IMR-90 (cell line): Measurements from ENCODE around the gene RBFOX2. TPM values are rescaled to one million over a fixed set of nuclear protein-coding genes. Genes with fewer than 3 reads are reported as not detected.

Experiments used
- ATAC-seq: fragments of 200-7000 bp; cut with Tn5 transposase; 2 replicates; pipeline ENCODE4 v1.9.1; 2020; ENCODE audit warnings: low read depth, mild to moderate bottlenecking, moderate library complexity
- BruUV-seq: library from RNA; stranded (reverse); fragments of 400-500 nt; replicated peaks from 2 replicates; lab custom pipeline; 2021; lab: Mats Ljungman, UMichigan
- CTCF ChIA-PET: fragments of 300-600 bp; formaldehyde crosslinking; extraction: SDS; loops from one replicate; lab custom pipeline; 2021; ENCODE audit warnings: antibody characterized with exemption; lab: Yijun Ruan, JAX
- POLR2A ChIA-PET: fragments of 300-600 bp; sonication (Branson Sonifier 250); formaldehyde crosslinking; loops from one replicate; lab custom pipeline; 2022; ENCODE audit warnings: antibody characterized with exemption; ENCODE audit not compliant: unreplicated experiment; lab: Charles Lee
- DNase-seq: peaks from one replicate; pipeline ENCODE4 v3.0.0; 2013
- H2AFZ ChIP-seq: replicated peaks from 2 replicates; pipeline ENCODE3; 2013; ENCODE audit warnings: low read length, mild to moderate bottlenecking; ENCODE audit not compliant: poor library complexity
- H2AK5ac ChIP-seq: 2 replicates; pipeline ENCODE4 v1.6.1; 2013; ENCODE audit warnings: low read depth, low read length, inconsistent platforms
- H2AK9ac ChIP-seq: replicated peaks from 2 replicates; pipeline ENCODE3; 2013; ENCODE audit warnings: mild to moderate bottlenecking, low read depth, low read length, moderate library complexity; ENCODE audit not compliant: poor library complexity
- H2BK120ac ChIP-seq: 2 replicates; pipeline ENCODE4 v1.6.1; 2013; ENCODE audit warnings: low read depth, low read length, inconsistent platforms
- H2BK15ac ChIP-seq: 3 replicates; pipeline ENCODE4 v1.6.1; 2013; ENCODE audit warnings: low read depth, low read length, inconsistent platforms
- H2BK20ac ChIP-seq: 2 replicates; pipeline ENCODE4 v1.6.1; 2013; ENCODE audit warnings: low read depth, mild to moderate bottlenecking, inconsistent platforms, low read length, moderate library complexity
- H2BK5ac ChIP-seq: 2 replicates; pipeline ENCODE4 v1.6.1; 2013; ENCODE audit warnings: mild to moderate bottlenecking, low read depth, low read length, inconsistent platforms; ENCODE audit not compliant: poor library complexity, severe bottlenecking
- H3K14ac ChIP-seq: replicated peaks from 2 replicates; pipeline ENCODE4 v1.6.1; 2013; ENCODE audit warnings: low read depth, low read length, inconsistent platforms
- H3K18ac ChIP-seq: 2 replicates; pipeline ENCODE4 v1.6.1; 2013; ENCODE audit warnings: low read depth, low read length, control low read depth
- H3K23ac ChIP-seq: 2 replicates; pipeline ENCODE4 v1.6.1; 2013; ENCODE audit warnings: low read depth, low read length, inconsistent platforms
- H3K27ac ChIP-seq: 2 replicates; pipeline ENCODE4 v1.5.1; 2013; ENCODE audit warnings: mild to moderate bottlenecking, control low read depth, low read length; ENCODE audit not compliant: insufficient read depth
- H3K27me3 ChIP-seq: 2 replicates; pipeline ENCODE4 v1.6.1; 2013; ENCODE audit warnings: low read length; ENCODE audit not compliant: control insufficient read depth, insufficient read depth
- H3K36me3 ChIP-seq: 2 replicates; pipeline ENCODE4 v1.6.1; 2013; ENCODE audit warnings: low read length, mixed read lengths; ENCODE audit not compliant: control insufficient read depth, insufficient read depth
- H3K4ac ChIP-seq: 2 replicates; pipeline ENCODE4 v1.6.1; 2013; ENCODE audit warnings: low read depth, low read length, inconsistent platforms
- H3K4me1 ChIP-seq: 2 replicates; pipeline ENCODE4 v1.6.1; 2013; ENCODE audit warnings: low read length, mixed read lengths; ENCODE audit not compliant: control insufficient read depth, insufficient read depth
- H3K4me2 ChIP-seq: 2 replicates; pipeline ENCODE4 v1.6.1; 2013; ENCODE audit warnings: low read depth, mild to moderate bottlenecking, control low read depth, low read length, moderate library complexity
- H3K4me3 ChIP-seq: 2 replicates; pipeline ENCODE4 v1.5.1; 2013; ENCODE audit warnings: low read depth, mild to moderate bottlenecking, control low read depth, low read length, moderate library complexity; ENCODE audit not compliant: insufficient read depth
- H3K56ac ChIP-seq: 2 replicates; pipeline ENCODE4 v1.6.1; 2013; ENCODE audit warnings: low read length, inconsistent platforms; ENCODE audit not compliant: insufficient read depth; ENCODE audit errors: extremely low read depth
- H3K79me1 ChIP-seq, 2 experiments: 2 replicates each; pipeline ENCODE4 v1.6.1; 2013; ENCODE audit warnings: low read length in 2 of 2, inconsistent platforms in 1 of 2, low read depth in 1 of 2
- H3K9ac ChIP-seq: 2 replicates; pipeline ENCODE4 v1.6.1; 2013; ENCODE audit warnings: low read depth, low read length, control low read depth
- H3K9me1 ChIP-seq: 2 replicates; pipeline ENCODE4 v1.6.1; 2013; ENCODE audit warnings: low read length, inconsistent platforms; ENCODE audit not compliant: insufficient read depth
- H3K9me3 ChIP-seq: 2 replicates; pipeline ENCODE4 v1.6.1; 2013; ENCODE audit warnings: low read length; ENCODE audit not compliant: control insufficient read depth, insufficient read depth
- H4K20me1 ChIP-seq: 2 replicates; pipeline ENCODE4 v1.6.1; 2013; ENCODE audit warnings: low read length, inconsistent platforms; ENCODE audit not compliant: insufficient read depth
- H4K5ac ChIP-seq: 2 replicates; pipeline ENCODE4 v1.6.1; 2013; ENCODE audit warnings: mild to moderate bottlenecking, low read depth, low read length, control low read depth
- H4K8ac ChIP-seq, 2 experiments: 2 replicates each; pipeline ENCODE4 v1.6.1; 2013; ENCODE audit warnings: low read depth in 2 of 2, low read length in 2 of 2, control low read depth in 1 of 2, inconsistent platforms in 1 of 2
- H4K91ac ChIP-seq: 2 replicates; pipeline ENCODE4 v1.6.1; 2013; ENCODE audit warnings: low read depth, low read length, inconsistent platforms; ENCODE audit not compliant: insufficient read depth
- CHD1 ChIP-seq: IDR thresholded peaks from 2 replicates; pipeline ENCODE4 v1.6.1; 2012; ENCODE audit warnings: low read depth, low read length, improper control_type of control experiment
- MAFK ChIP-seq: IDR thresholded peaks from 2 replicates; pipeline ENCODE4 v1.6.1; 2012; ENCODE audit warnings: low read depth, low read length, improper control_type of control experiment
- MXI1 ChIP-seq: IDR thresholded peaks from 2 replicates; pipeline ENCODE4 v1.6.1; 2012; ENCODE audit warnings: low read depth, mild to moderate bottlenecking, low read length, moderate library complexity, borderline replicate concordance
- RFX5 ChIP-seq: IDR thresholded peaks from 2 replicates; pipeline ENCODE4 v1.8.0; 2012; ENCODE audit warnings: low read depth, mild to moderate bottlenecking, low read length, moderate library complexity
- USF2 ChIP-seq: fragments of 150-350 bp; IDR thresholded peaks from 2 replicates; pipeline ENCODE4 v1.6.1; 2017; ENCODE audit warnings: mild to moderate bottlenecking, antibody characterized with exemption, low read length, low read depth
- WGBS, 2 experiments: methylation state at CpG; one replicate each; pipeline versions ENCODE4 v1.1.5 to v1.1.7; 2013; ENCODE audit warnings: missing lambda C conversion rate in 2 of 2; ENCODE audit not compliant: insufficient read length in 1 of 2; ENCODE audit errors: extremely low coverage in 2 of 2; 5-methylcytosine and 5-hydroxymethylcytosine counted together
- dilution Hi-C: fragments of 300-500 bp; cut with HindIII; formaldehyde crosslinking; loops from one replicate; pipeline ENCODE4 v1.14.3; 2018; ENCODE audit warnings: low sequenced_read_pairs; ENCODE audit not compliant: unreplicated experiment
- in situ Hi-C: fragments of 300-500 bp; cut with MboI; formaldehyde crosslinking; loops from 3 replicates; pipeline ENCODE4 v1.14.3; 2019; ENCODE audit warnings: low sequenced_read_pairs, inconsistent platforms, mixed read lengths
- intact Hi-C: fragments of 100-400 bp; cut with micrococcal nuclease; formaldehyde crosslinking; loops from 2 replicates; pipeline ENCODE4 v1.10.0; 2022
- polyA plus RNA-seq, 3 experiments: library from polyadenylated mRNA; depleted of rRNA; stranded (reverse); fragments of >200 nt; gene quantifications; 2 replicates each; pipeline ENCODE4 v1.2.3, GENCODE V29; 2012; ENCODE audit warnings: low replicate concordance in 1 of 3
- total RNA-seq: library from RNA; depleted of rRNA; stranded (reverse); fragments of >200 nt; gene quantifications from 2 replicates; pipeline ENCODE4 v1.2.3, GENCODE V29; 2012

RBFOX2 gene
- total and polyA plus RNA-seq, 2 of the 4 experiments (the other 2 are of a cell fraction), result 146 to 178 TPM

- CTCF ChIA-PET, result no interaction called here
- no peak overlapping the region for H3K27ac ChIP-seq
- H3K18ac ChIP-seq, result no peak overlapping the region
- H2BK5ac ChIP-seq, result no peak overlapping the region
- intact Hi-C loops (loop anchor here (5.0 kb wide), 1 partner anchor 41 kb away; no protein-coding TSS in a partner anchor), in situ Hi-C loops (no loop called here), dilution Hi-C loops (no loop called here)
- H3K4me3 ChIP-seq, result no peak overlapping the region
- 79% methylated on average over 2 of the region's 3 CpGs; no CpG with 5 or more reads in 1 of the 2 experiments for WGBS, 2 experiments
- H2AK9ac ChIP-seq, result no peak overlapping the region
- H3K36me3 ChIP-seq, result no peaks in the 10 kb centered on the region
- no peak overlapping the region for H2AK5ac ChIP-seq
- H2BK120ac ChIP-seq, result no peak overlapping the region
- peaks cover 5% of the 10 kb centered on the region for H3K4me1 ChIP-seq
- TF ChIP-seq MAFK, result no peak
- no peak for TF ChIP-seq MXI1
- no peak for TF ChIP-seq USF2
- no peak for TF ChIP-seq CHD1
- no peak for TF ChIP-seq RFX5
- no peak for ATAC-seq
- no peak overlapping the region for H4K91ac ChIP-seq
- peaks cover 60% of the 10 kb centered on the region for H4K20me1 ChIP-seq
- no peak overlapping the region for H3K4me2 ChIP-seq
- no peak overlapping the region for H2AFZ ChIP-seq
- no peak overlapping the region for H4K5ac ChIP-seq
- H3K9me1 ChIP-seq, result peaks cover 13% of the 10 kb centered on the region
- no peak overlapping the region for H3K4ac ChIP-seq
- BruUV-seq, result no TSS peak
- H3K79me1 ChIP-seq, result peaks cover 41 to 85% of the 10 kb centered on the region in 2 experiments
- no peak overlapping the region for H2BK15ac ChIP-seq
- peak overlapping the region; percentile 52; the same call in 1 of the 2 replicates for H3K23ac ChIP-seq
- no peak overlapping the region for H3K9ac ChIP-seq
- H4K8ac ChIP-seq, result no peak overlapping the region
- H3K27me3 ChIP-seq, result no peaks in the 10 kb centered on the region
- no peak overlapping the region for H2BK20ac ChIP-seq
- POLR2A ChIA-PET, result no interaction called here
- H3K14ac ChIP-seq, result peak overlapping the region; percentile 76; the same call in 1 of the 2 replicates
- H3K9me3 ChIP-seq, result no peaks in the 10 kb centered on the region
- H3K56ac ChIP-seq, result no peak overlapping the region
- no peak for DNase-seq
These were observed 124.9 kb downstream of the RBFOX2 start for GRCh38 chr22:35903571-35904335.
